GM19395 (cell line): ENCODE measurements around the gene B3GNT8.
"Not testable (repeated sequence)": the region's sequence is repeated elsewhere in the genome, so short reads cannot be mapped to it uniquely, and the experiment has no call there.

Source experiments
- ATAC-seq: cut with Tn5 transposase; IDR thresholded peaks from one replicate; pipeline ENCODE4 v1.9.1; 2021; ENCODE audit warnings: mild to moderate bottlenecking, moderate library complexity; ENCODE audit not compliant: unreplicated experiment

The B3GNT8 gene

GRCh38 chr19:41437944-41438574 is 10.9 kb upstream of the B3GNT8 start:
- ATAC-seq = no peak

- ATAC-seq = no peak
These were observed 9.4 kb upstream of the B3GNT8 start for GRCh38 chr19:41436674-41436951.

- ATAC-seq = no peak
These were observed 8.9 kb upstream of the B3GNT8 start for GRCh38 chr19:41435936-41436673.

GRCh38 chr19:41435376-41435775 is 8.2 kb upstream of the B3GNT8 start:
- ATAC-seq = not testable (repeated sequence)

GRCh38 chr19:41434450-41434849 is 7.3 kb upstream of the B3GNT8 start:
- ATAC-seq = no peak

GRCh38 chr19:41433171-41433570 is 6.0 kb upstream of the B3GNT8 start:
- no peak for ATAC-seq

- ATAC-seq = no peak
These were observed 4.5 kb upstream of the B3GNT8 start for GRCh38 chr19:41431426-41432386.

GRCh38 chr19:41430922-41431321 is 3.7 kb upstream of the B3GNT8 start:
- ATAC-seq = no peak

GRCh38 chr19:41428481-41428859 is 1.3 kb upstream of the B3GNT8 start:
- ATAC-seq = no peak

GRCh38 chr19:41427647-41428480 is 690 bp upstream of the B3GNT8 start:
- ATAC-seq = no peak

- no peak for ATAC-seq
These were observed 895 bp downstream of the B3GNT8 start for GRCh38 chr19:41426116-41426841.

GRCh38 chr19:41425174-41426115 is 1.7 kb downstream of the B3GNT8 start:
- ATAC-seq = no peak

- ATAC-seq = no peak
These were observed 2.6 kb downstream of the B3GNT8 start for GRCh38 chr19:41424335-41425173.

- ATAC-seq = no peak
These were observed 4.2 kb downstream of the B3GNT8 start for GRCh38 chr19:41422955-41423354.

- ATAC-seq = no peak
These were observed 4.7 kb downstream of the B3GNT8 start for GRCh38 chr19:41422456-41422855.

- ATAC-seq = no peak
These were observed 5.2 kb downstream of the B3GNT8 start for GRCh38 chr19:41421973-41422372.

- no peak for ATAC-seq
These were observed 5.9 kb downstream of the B3GNT8 start for GRCh38 chr19:41421314-41421713.
